HEK293 (cell line): ENCODE results near the gene ZNF385D.

ENCODE experiments used
- CTCF ChIA-PET: fragments of 350-600 bp; formaldehyde crosslinking; extraction: SDS; loops from one replicate; lab custom pipeline; 2021; ENCODE audit warnings: antibody characterized with exemption; lab: Yijun Ruan, JAX
- POLR2A ChIA-PET: fragments of 300-600 bp; formaldehyde crosslinking; extraction: SDS; loops from one replicate; lab custom pipeline; 2020; ENCODE audit warnings: antibody characterized with exemption, inconsistent platforms; lab: Yijun Ruan, JAX
- H3K27ac ChIP-seq: fragments of 200-500 bp; sonication (Bioruptor generic); 2 replicates; pipeline ENCODE4 v1.5.1; 2014; ENCODE audit warnings: low read depth, low read length, control low read depth, inconsistent platforms; ENCODE audit errors: extremely low read depth
- H3K36me3 ChIP-seq, 2 experiments: fragments of 200-500 bp in 1 of 2; sonication (Bioruptor generic) in 1 of 2; 1 replicate in 1 of 2; 2 replicates in 1 of 2; pipeline ENCODE4 v1.5.1; 2014 to 2017; ENCODE audit warnings: inconsistent platforms in 2 of 2, low read length in 2 of 2; ENCODE audit not compliant: control insufficient read depth in 2 of 2, insufficient read depth in 1 of 2
- H3K4me1 ChIP-seq: fragments of 200-500 bp; sonication (Bioruptor generic); 2 replicates; pipeline ENCODE4 v1.5.1; 2014; ENCODE audit warnings: mild to moderate bottlenecking, low read length, inconsistent platforms; ENCODE audit not compliant: control insufficient read depth, insufficient read depth
- H3K4me3 ChIP-seq: 2 replicates; pipeline ENCODE4 v1.5.1; 2011; ENCODE audit warnings: low read depth, mild to moderate bottlenecking, control low read depth, low read length, moderate library complexity
- H3K9me3 ChIP-seq: fragments of 200-500 bp; sonication (Bioruptor generic); 2 replicates; pipeline ENCODE4 v1.5.1; 2014; ENCODE audit warnings: low read depth, low read length, inconsistent platforms; ENCODE audit not compliant: control insufficient read depth, insufficient read depth
- BCL11B ChIP-seq: fragments of 450-650 bp; formaldehyde crosslinking; IDR thresholded peaks from 2 replicates; pipeline ENCODE4 v1.5.1; 2016; ENCODE audit warnings: low read depth, missing biosample characterization, missing genetic modification characterization
- GFI1B ChIP-seq: fragments of 450-650 bp; formaldehyde crosslinking; IDR thresholded peaks from 2 replicates; pipeline ENCODE4 v1.5.1; 2016; ENCODE audit warnings: missing biosample characterization, missing genetic modification characterization
- KLF7 ChIP-seq: fragments of 450-650 bp; formaldehyde crosslinking; IDR thresholded peaks from 2 replicates; pipeline ENCODE4 v1.5.1; 2016; ENCODE audit warnings: missing biosample characterization, missing genetic modification characterization, borderline replicate concordance
- SP3 ChIP-seq: fragments of 450-650 bp; formaldehyde crosslinking; IDR thresholded peaks from 2 replicates; pipeline ENCODE4 v1.5.1; 2016; ENCODE audit warnings: missing biosample characterization, missing genetic modification characterization
- ZNF202 ChIP-seq: fragments of 450-650 bp; formaldehyde crosslinking; IDR thresholded peaks from 2 replicates; pipeline ENCODE4 v1.5.1; 2016; ENCODE audit warnings: missing biosample characterization, missing genetic modification characterization, borderline replicate concordance
- ZNF239 ChIP-seq: fragments of 450-650 bp; formaldehyde crosslinking; IDR thresholded peaks from 2 replicates; pipeline ENCODE4 v1.5.1; 2016; ENCODE audit warnings: missing biosample characterization, missing genetic modification characterization
- ZNF248 ChIP-seq: fragments of 450-650 bp; formaldehyde crosslinking; IDR thresholded peaks from 2 replicates; pipeline ENCODE4 v1.5.1; 2017; ENCODE audit warnings: missing biosample characterization, missing genetic modification characterization
- ZNF280C ChIP-seq: fragments of 450-650 bp; formaldehyde crosslinking; IDR thresholded peaks from 2 replicates; pipeline ENCODE4 v1.5.1; 2016; ENCODE audit warnings: missing biosample characterization, missing genetic modification characterization
- ZNF473 ChIP-seq: fragments of 450-650 bp; formaldehyde crosslinking; IDR thresholded peaks from 2 replicates; pipeline ENCODE4 v1.5.1; 2017; ENCODE audit warnings: missing biosample characterization, missing genetic modification characterization
- ZNF530 ChIP-seq: fragments of 450-650 bp; formaldehyde crosslinking; IDR thresholded peaks from 2 replicates; pipeline ENCODE4 v1.5.1; 2016; ENCODE audit warnings: low read depth, missing biosample characterization, missing genetic modification characterization
- ZNF561 ChIP-seq: fragments of 450-650 bp; IDR thresholded peaks from 2 replicates; pipeline ENCODE4 v1.5.1; 2018; ENCODE audit warnings: missing biosample characterization, missing genetic modification characterization, borderline replicate concordance
- ZNF600 ChIP-seq: fragments of 450-650 bp; formaldehyde crosslinking; IDR thresholded peaks from 2 replicates; pipeline ENCODE4 v1.5.1; 2016; ENCODE audit warnings: missing biosample characterization, missing genetic modification characterization
- ZNF629 ChIP-seq: fragments of 450-650 bp; formaldehyde crosslinking; IDR thresholded peaks from 2 replicates; pipeline ENCODE4 v1.5.1; 2017; ENCODE audit warnings: missing biosample characterization, missing genetic modification characterization
- ZNF747 ChIP-seq: fragments of 450-650 bp; formaldehyde crosslinking; IDR thresholded peaks from 2 replicates; pipeline ENCODE4 v1.5.1; 2016; ENCODE audit warnings: missing biosample characterization, missing genetic modification characterization
- ZNF768 ChIP-seq: fragments of 450-650 bp; formaldehyde crosslinking; IDR thresholded peaks from 2 replicates; pipeline ENCODE4 v1.5.1; 2018; ENCODE audit warnings: missing biosample characterization, mild to moderate bottlenecking, missing genetic modification characterization
- ZNF777 ChIP-seq: fragments of 450-650 bp; formaldehyde crosslinking; IDR thresholded peaks from 2 replicates; pipeline ENCODE4 v1.5.1; 2017; ENCODE audit warnings: missing biosample characterization, missing genetic modification characterization, borderline replicate concordance
- TF ChIP-seq, protein P1 (sequence below): fragments of 450-650 bp; formaldehyde crosslinking; IDR thresholded peaks from 2 replicates; pipeline ENCODE4 v1.5.1; 2016; ENCODE audit warnings: missing biosample characterization, missing genetic modification characterization
- TF ChIP-seq, protein P2 (sequence below): fragments of 450-650 bp; formaldehyde crosslinking; IDR thresholded peaks from 2 replicates; pipeline ENCODE4 v1.5.1; 2017; ENCODE audit warnings: missing biosample characterization, missing genetic modification characterization

ZNF385D gene

GRCh38 chr3:21754839-21755238, 3.8 kb upstream of the ZNF385D start (continued):
- TF ChIP-seq ZNF280C: no peak
- no peak for TF ChIP-seq ZNF561 (tag by site-specific recombination)
- no peak for TF ChIP-seq SP3 (tag by site-specific recombination)
- no peak for TF ChIP-seq ZNF600

DNA sequence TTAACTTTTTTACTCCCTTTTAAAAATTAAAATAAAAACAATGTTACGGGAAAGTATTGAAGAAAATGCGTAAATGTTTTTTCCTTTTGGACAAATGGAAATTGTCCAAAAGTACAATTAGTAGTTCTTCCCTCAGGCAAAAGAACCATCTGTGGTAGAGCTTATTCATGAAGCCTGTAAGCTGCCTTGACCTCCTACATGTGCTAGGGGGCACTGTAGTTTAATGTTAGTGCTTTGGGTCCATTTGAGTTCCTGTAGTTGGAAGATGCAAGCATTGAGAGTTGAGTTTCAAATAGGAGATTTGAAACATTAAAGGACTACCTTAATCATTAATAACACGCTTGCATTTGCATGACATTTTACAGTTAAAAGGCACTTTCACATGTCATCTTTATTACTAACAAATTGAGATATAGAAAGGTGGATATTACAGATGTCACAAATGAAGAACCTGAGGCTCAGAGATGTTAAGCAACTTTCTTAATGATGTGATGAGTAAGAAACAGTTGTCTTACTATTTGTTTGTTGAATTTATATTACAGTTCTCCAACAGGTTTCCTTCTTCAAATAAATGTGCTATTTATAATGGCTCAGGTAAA, 1.8 kb upstream of the ZNF385D start:
- H3K4me1 ChIP-seq: no peaks in the 10 kb centered on the region
- POLR2A ChIA-PET: no interaction called here
- H3K36me3 ChIP-seq: no peaks in the 10 kb centered on the region
- no peaks in the 10 kb centered on the region for H3K9me3 ChIP-seq
- no peak overlapping the region for H3K27ac ChIP-seq
- no peak for TF ChIP-seq ZNF768
- no peak for TF ChIP-seq ZNF202 (tag by site-specific recombination)
- TF ChIP-seq, protein P1, sequence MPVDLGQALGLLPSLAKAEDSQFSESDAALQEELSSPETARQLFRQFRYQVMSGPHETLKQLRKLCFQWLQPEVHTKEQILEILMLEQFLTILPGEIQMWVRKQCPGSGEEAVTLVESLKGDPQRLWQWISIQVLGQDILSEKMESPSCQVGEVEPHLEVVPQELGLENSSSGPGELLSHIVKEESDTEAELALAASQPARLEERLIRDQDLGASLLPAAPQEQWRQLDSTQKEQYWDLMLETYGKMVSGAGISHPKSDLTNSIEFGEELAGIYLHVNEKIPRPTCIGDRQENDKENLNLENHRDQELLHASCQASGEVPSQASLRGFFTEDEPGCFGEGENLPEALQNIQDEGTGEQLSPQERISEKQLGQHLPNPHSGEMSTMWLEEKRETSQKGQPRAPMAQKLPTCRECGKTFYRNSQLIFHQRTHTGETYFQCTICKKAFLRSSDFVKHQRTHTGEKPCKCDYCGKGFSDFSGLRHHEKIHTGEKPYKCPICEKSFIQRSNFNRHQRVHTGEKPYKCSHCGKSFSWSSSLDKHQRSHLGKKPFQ (tag by site-specific recombination): no peak
- CTCF ChIA-PET: interaction anchor here (0.5 to 0.9 kb wide), 4 partner anchors 74 to 920 kb away, joined by 3 read pairs; no protein-coding TSS in a partner anchor
- H3K4me3 ChIP-seq: no peak overlapping the region

GRCh38 chr3:21751886-21752285, 876 bp upstream of the ZNF385D start:
- H3K9me3 ChIP-seq: no peaks in the 10 kb centered on the region
- H3K36me3 ChIP-seq: no peaks in the 10 kb centered on the region
- ChIA-PET CTCF (no interaction called here), POLR2A (no interaction called here)
- H3K4me3 ChIP-seq: no peak overlapping the region
- no peak overlapping the region for H3K27ac ChIP-seq
- TF ChIP-seq KLF7 (tag by site-specific recombination) (no peak), ZNF248 (tag by site-specific recombination) (no peak), ZNF777 (no peak), ZNF629 (tag by site-specific recombination) (no peak)
- no peaks in the 10 kb centered on the region for H3K4me1 ChIP-seq

DNA sequence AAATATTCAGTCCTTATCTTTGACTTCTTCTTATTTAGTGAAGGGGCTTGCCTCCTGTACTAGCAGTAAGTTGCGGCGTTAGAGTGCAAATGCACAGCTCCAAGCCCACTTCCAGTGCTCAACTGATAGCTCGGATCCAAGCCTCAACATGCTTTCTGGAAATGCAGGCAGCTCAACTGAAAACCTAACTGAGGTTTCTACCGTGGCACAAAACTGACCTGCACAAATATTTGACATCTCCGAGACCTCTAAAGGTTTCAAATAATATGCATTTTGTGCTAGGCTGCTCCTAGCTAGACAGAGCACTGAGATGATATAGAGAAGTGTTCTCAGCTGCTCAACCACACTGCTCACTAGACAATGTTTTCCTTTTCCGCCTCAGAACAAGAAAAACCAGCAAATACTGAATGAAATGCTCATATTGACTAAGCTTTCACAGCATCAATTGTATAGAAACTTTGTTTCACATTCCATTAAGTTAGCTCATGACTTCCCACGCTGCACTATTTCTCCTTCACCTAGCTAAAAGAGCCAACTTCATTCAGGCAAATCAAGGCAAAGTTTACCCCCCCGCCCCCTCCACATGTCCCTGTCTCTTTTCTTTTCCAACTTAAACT, 822 bp downstream of the ZNF385D start:
- ChIA-PET CTCF (no interaction called here), POLR2A (no interaction called here)
- Histone ChIP-seq H3K36me3 (no peaks in the 10 kb centered on the region), H3K9me3 (no peaks in the 10 kb centered on the region), H3K27ac (no peak overlapping the region), H3K4me1 (no peaks in the 10 kb centered on the region), H3K4me3 (peak overlapping the region; percentile 33)
- TF ChIP-seq GFI1B (tag by site-specific recombination) (no peak), ZNF239 (tag by site-specific recombination) (no peak), ZNF747 (tag by site-specific recombination) (no peak), BCL11B (no peak), ZNF473 (tag by site-specific recombination) (no peak), ZNF530 (tag by site-specific recombination) (no peak)
- TF ChIP-seq, protein P2, sequence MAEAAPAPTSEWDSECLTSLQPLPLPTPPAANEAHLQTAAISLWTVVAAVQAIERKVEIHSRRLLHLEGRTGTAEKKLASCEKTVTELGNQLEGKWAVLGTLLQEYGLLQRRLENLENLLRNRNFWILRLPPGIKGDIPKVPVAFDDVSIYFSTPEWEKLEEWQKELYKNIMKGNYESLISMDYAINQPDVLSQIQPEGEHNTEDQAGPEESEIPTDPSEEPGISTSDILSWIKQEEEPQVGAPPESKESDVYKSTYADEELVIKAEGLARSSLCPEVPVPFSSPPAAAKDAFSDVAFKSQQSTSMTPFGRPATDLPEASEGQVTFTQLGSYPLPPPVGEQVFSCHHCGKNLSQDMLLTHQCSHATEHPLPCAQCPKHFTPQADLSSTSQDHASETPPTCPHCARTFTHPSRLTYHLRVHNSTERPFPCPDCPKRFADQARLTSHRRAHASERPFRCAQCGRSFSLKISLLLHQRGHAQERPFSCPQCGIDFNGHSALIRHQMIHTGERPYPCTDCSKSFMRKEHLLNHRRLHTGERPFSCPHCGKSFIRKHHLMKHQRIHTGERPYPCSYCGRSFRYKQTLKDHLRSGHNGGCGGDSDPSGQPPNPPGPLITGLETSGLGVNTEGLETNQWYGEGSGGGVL: no peak
